HG02610 (cell line): ENCODE data around the gene DPH1.

ENCODE experiments used
- ATAC-seq: cut with Tn5 transposase; IDR thresholded peaks from one replicate; pipeline ENCODE4 v1.9.1; 2021; ENCODE audit warnings: mild to moderate bottlenecking, moderate library complexity; ENCODE audit not compliant: unreplicated experiment

Gene DPH1

DNA sequence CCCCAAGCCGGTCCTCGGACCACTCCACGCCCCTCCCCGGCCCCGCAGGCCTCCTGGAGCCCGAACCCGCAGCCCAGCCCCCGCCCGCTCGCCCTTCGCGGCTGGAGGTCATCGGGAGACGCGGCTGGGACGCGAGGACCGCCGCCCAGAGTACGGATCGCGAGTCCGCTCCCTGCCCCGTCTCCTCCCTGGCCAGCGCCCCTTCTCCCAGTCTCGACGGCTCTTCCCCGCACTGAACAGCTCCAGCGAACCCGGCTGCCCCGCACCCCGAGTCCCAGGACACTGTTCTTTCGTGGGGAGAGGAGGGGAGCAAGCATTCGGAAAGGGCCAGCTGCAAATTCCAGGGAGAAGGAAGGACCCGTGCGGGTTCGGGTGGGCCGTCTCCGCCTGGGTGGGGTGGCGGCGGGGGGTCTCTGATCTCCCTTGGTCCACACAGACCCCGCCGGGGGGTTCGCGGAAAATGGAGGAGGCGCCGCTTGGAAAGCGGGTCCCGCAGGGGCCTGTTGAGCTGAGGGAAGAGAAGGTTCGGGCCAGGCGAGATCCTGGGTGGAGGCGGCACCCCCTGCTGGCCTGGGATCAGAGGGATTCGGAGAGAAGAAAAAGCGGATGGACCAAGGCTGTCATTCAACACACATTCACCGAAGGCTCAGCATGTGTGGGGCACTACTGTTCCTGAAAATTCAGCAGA is 4.2 kb upstream of the DPH1 start:
- ATAC-seq, result no peak

- no peak for ATAC-seq
Observed at GRCh38 chr17:2027528-2028233, 2.3 kb upstream of the DPH1 start.

DNA sequence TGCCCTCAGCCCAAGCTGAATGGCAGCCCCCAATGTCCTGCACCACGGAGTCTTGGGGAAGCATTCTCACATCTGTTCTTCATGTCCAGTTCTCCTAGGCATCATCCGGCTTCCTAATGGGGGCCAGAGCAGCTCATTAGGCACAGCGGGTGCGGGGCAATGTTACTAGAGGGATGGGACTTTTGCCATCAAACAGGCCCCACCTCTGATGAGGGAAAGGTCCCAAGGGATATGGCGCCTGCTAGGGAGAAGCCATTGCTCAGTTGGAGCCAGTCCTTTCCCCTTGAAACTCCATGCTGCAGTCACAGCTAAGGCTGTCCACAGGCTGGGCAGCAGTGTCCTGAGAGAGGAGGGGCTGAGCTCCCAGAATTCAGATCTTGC is 1.7 kb upstream of the DPH1 start:
- no peak for ATAC-seq

DNA sequence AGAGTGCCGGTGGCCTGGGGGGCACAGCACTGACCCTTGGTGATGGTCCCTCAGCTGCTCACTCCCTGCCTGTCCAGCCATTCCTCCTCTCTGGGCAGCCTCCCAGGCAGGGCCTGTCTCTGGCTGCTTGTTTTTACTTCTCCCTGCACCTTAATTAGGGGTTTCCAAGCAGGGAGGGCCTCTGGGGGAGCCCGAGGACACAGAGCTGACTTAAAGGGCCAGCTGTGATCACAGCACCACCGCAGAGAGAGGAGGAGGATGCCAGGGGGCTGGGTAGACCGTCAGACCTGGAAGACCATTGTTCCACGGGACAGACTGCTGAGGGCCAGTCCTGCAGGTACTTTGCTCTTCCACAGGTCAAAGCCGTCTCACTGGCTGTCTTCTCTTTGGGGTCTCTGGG is 1.2 kb upstream of the DPH1 start:
- no peak for ATAC-seq

DNA sequence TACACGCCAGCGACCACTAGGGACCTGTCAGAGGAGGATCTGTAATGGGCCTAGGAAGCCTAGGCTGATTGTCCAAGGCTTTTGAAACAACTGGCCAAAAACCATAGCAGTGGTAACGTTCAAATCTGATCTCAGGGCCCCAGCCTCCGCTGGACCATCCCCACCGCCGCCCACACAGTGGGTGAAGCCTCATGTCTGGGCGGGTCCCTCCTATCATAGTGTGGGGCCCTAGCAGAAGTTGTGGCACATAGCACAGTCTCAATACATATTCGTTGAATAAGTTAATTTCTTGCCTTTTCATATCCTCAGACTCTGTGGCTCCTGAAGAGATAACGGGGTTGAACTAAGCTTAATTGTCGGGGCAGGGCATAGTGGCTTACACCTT is 818 bp downstream of the DPH1 start:
- ATAC-seq, result no peak

DNA sequence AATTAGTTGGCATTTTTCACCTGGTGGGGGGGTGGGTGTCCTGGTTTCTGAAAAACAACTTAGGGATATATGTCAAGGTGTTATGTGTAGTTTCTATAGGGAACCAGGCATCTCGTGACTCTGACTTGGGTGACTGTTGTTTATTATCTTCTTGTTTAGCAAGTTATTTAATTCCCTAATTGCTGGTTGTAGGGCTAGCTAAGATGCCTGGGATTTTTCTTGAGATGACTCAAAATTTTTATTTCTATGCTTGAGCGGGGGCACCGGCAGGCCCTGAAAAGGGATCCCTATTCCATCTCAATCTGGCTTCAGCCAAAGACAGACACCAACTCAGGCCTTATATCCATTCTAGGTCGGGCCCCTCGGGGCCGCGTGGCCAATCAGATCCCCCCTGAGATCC is 3.2 kb downstream of the DPH1 start:
- ATAC-seq, result no peak

- no peak for ATAC-seq
Observed at GRCh38 chr17:2034157-2034556, 4.2 kb downstream of the DPH1 start.

DNA sequence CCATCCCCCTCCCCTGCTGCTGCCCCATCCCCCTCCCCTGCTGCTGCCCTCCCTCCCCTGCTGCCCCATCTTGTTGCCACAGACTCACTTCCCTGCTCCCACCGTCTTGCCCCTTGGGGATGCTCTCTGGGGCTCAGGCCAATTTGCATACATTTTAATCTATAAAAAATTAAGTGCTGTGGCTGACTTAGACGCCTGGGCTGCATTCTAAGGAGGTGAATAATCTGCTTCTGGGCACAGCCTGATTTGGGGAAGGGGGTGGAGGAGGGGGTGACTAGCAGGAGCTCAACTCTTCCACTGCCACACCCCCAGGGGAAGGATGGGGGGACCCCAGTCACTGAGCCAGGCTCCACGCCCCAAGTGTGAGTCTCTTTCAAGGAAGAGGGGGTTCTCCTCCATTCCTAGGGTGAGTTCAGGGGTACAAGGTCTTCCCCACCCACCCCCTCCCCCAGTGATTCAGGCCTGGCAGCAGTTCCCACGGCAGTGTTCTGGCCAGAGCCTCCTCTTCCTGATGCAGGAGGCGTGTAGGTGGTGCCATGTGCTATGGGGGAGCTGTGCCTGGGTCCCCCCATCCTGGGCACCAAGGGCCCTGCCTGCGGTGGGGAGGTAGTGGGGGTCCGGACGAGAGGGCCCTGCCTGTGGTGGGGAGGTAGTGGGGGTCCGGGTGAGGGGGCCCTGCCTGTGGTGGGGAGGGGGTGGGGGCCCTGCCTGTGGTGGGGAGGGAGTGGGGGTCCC is 5.0 kb downstream of the DPH1 start:
- ATAC-seq, result no peak

DNA sequence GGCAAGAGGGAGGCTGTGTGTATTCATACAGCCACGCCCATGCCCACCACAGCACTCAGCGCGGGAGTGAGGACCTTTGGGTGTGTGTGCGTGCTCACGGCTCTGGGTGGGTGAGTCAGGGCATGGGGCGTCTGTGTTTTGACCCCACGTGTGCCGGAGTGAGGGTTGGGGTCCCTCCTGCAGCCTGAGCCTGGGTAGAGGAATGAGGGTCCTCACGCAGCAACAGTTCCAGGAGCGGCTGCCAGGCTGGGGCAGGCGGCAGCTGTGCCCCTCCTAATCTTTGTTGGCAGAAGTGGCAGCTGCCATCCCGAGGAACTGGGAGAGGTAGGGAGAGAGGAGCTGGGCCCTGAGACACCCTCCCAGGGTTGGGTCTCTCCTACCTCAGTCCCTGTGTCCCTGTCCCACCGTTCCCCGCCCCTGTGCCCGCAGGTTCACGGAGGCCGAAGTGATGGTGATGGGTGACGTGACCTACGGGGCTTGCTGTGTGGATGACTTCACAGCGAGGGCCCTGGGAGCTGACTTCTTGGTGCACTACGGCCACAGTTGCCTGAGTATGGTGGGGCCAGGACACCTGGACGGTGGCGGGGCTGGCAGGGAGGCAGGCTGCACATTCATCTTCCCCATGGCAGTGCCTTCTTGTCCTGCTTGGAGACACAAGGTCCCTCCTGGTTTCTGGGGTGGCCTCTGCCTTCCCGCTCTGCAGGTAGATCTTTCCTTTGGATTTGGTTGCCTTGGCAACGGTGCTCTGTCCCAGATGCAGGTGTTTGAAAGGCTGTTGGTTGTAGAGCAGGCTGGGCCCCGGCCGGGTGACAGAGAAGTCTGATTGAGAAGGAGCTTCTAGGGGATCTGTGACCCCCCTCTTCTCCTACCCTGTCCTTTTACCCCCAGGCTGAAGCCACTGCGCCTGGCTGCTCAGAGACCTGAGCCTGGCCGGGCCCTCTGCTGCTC is 5.9 kb downstream of the DPH1 start:
- ATAC-seq, result no peak

DNA sequence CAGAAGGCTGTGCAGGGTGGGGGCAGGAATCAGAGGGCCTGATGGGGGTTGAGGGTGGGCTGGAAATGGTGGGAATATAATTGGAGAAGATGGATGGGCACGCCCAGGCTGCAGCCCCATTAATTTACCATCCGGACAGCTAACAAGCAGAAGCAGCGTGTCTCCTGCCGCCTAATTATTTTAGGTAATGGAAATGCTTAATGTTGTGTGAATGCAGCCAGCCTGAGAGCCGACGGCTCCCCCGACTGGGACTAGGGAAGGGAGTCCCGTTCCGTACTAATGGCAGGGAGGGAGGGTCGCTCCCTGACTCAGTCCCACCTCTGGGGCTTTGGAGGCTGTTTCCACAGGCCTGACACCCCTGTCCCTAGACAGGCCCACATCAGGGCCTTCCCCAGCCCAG is 7.2 kb downstream of the DPH1 start:
- ATAC-seq, result no peak

DNA sequence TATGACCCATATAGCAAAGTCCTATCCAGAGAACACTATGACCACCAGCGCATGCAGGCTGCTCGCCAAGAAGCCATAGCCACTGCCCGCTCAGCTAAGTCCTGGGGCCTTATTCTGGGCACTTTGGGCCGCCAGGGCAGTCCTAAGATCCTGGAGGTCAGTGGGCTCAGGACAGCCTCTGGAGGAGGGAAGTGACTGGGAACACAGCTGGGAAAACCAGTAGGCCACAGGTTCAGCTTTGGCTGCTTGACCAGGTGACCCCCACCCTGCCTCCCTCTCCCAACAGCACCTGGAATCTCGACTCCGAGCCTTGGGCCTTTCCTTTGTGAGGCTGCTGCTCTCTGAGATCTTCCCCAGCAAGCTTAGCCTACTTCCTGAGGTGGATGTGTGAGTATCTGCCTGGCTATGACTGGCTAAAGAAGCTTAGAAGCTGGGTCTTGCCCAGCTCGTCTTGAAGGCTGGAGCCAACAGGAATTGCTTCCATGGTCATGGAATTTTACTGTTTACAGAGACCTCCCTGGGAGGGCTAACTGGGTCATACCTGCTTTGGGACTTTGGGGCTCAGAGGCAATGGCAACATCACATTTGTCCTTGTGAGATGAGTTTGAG is 10.4 kb downstream of the DPH1 start:
- ATAC-seq, result no peak

- ATAC-seq, result no peak
Observed at GRCh38 chr17:2040942-2041560, 11.1 kb downstream of the DPH1 start.

GRCh38 chr17:2041561-2042389 is 11.8 kb downstream of the DPH1 start, which contains the start of gene OVCA2:
TSS of gene OVCA2 (plus strand) at chr17:2042022. CDS start at chr17:2042048, 26 bp downstream.
- ATAC-seq, result peak; percentile 87

DNA sequence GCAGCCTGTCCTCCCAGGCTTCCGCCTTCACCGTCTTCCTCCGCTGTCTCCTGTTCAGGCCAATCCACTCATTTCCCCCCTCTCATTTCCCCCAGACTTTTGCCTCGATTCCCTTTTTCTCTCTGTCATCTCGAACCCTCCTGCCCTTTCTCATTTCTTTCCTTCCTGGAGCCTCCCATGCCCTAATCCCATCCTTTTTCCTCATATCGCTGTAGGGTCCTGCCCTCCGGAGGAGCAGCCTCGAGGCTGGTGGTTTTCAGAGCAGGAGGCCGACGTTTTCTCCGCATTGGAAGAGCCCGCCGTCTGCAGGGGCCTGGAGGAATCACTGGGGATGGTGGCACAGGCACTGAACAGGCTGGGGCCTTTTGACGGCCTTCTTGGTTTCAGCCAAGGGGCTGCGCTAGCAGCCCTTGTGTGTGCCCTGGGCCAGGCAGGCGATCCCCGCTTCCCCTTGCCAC is 12.5 kb downstream of the DPH1 start:
- no peak for ATAC-seq

DNA sequence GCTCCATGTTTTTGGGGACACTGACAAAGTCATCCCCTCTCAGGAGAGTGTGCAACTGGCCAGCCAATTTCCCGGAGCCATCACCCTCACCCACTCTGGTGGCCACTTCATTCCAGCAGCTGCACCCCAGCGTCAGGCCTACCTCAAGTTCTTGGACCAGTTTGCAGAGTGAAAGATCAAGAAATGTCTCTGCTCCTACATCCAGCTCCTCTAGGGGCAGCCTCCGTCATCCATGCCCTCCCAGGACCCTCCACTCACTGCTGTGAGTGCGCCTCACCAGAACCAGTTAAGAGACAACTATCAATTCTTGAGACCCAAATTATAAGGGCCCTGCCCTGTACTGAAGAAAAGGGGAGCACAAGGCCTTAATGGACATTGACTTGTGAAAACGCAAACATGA is 13.0 kb downstream of the DPH1 start:
- ATAC-seq, result no peak

GRCh38 chr17:2043785-2044184 is 13.8 kb downstream of the DPH1 start:
- no peak for ATAC-seq

- ATAC-seq, result no peak
Observed at GRCh38 chr17:2044263-2044894, 14.4 kb downstream of the DPH1 start.

DNA sequence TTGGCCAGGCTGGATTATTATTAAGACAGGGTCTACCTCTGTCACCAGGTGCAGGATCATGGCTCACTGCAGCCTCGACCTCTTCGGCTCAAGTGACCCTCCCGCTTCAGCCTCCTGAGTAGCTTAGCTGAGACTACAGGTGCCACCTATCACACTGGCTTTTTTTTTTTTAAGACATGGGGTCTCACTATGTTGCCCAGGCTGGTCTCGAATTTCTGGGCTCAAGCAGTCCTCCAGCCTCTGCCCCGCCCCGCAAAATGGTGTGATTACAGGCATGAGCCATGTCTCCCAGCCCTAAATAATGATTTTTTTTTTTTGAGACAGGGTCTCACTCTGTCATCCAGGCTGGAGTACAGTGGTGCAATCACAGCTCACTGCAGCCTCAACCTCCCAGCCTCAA is 17.6 kb downstream of the DPH1 start:
- ATAC-seq, result no peak

- ATAC-seq, result no peak
Observed at GRCh38 chr17:2048805-2049204, 18.9 kb downstream of the DPH1 start.
